SK-N-SH (cell line): ENCODE results near the gene SLC19A3. TPM values are rescaled to one million over a fixed set of nuclear protein-coding genes. Genes with fewer than 3 reads are reported as not detected.
"Not testable (repeated sequence)": the region's sequence is repeated elsewhere in the genome, so short reads cannot be mapped to it uniquely, and the experiment has no call there.

Source experiments
- CTCF ChIA-PET: fragments of 300-600, 350-600 bp; formaldehyde crosslinking; extraction: SDS; loops from one replicate; lab custom pipeline; 2021; lab: Yijun Ruan, JAX
- POLR2A ChIA-PET: fragments of 350-600 bp; sonication (Branson Sonifier 250); formaldehyde crosslinking; extraction: SDS; loops from one replicate; lab custom pipeline; 2020; ENCODE audit warnings: antibody characterized with exemption, inconsistent platforms; lab: Yijun Ruan, JAX
- DNase-seq: peaks from one replicate; pipeline ENCODE4 v3.0.0; 2012
- H2AFZ ChIP-seq: fragments of 200-600 bp; sonication (generic); 2 replicates; pipeline ENCODE4 v1.8.1; 2016; ENCODE audit warnings: antibody characterized with exemption, mild to moderate bottlenecking, low read depth
- H3F3A ChIP-seq: fragments of 200-600 bp; sonication (generic); replicated peaks from 2 replicates; pipeline ENCODE3; 2016; ENCODE audit warnings: antibody characterized with exemption, mild to moderate bottlenecking; ENCODE audit not compliant: insufficient read depth
- H3K27ac ChIP-seq, 2 experiments: fragments of 200-500 bp in 1 of 2; fragments of 200-600 bp in 1 of 2; sonication (Bioruptor generic) in 1 of 2; sonication (generic), shearing (Covaris generic) in 1 of 2; 2 replicates each; pipeline versions ENCODE4 v1.5.1 to v1.6.1; 2014 to 2016; ENCODE audit warnings: low read depth in 2 of 2, inconsistent platforms in 1 of 2, low read length in 1 of 2, mild to moderate bottlenecking in 1 of 2, mixed read lengths in 1 of 2
- H3K27me3 ChIP-seq: fragments of 200-600 bp; sonication (generic), shearing (Covaris generic); 2 replicates; pipeline ENCODE4 v1.6.1; 2016; ENCODE audit warnings: mixed run types; ENCODE audit not compliant: insufficient read depth
- H3K36me3 ChIP-seq, 2 experiments: fragments of 200-500 bp in 1 of 2; fragments of 200-600 bp in 1 of 2; sonication (Bioruptor generic) in 1 of 2; sonication (generic) in 1 of 2; replicated peaks in 1 of 2; 2 replicates each; pipeline versions ENCODE3 to v1.5.1; 2014 to 2016; ENCODE audit warnings: low read length in 1 of 2, mild to moderate bottlenecking in 1 of 2; ENCODE audit not compliant: insufficient read depth in 2 of 2, control insufficient read depth in 1 of 2
- H3K4me1 ChIP-seq, 2 experiments: fragments of 200-500 bp in 1 of 2; fragments of 200-600 bp in 1 of 2; sonication (Bioruptor generic) in 1 of 2; sonication (generic), shearing (Covaris generic) in 1 of 2; 2 replicates each; pipeline versions ENCODE4 v1.5.1 to v1.6.1; 2014 to 2016; ENCODE audit warnings: low read depth in 1 of 2, low read length in 1 of 2, mixed run types in 1 of 2; ENCODE audit not compliant: insufficient read depth in 2 of 2, control insufficient read depth in 1 of 2
- H3K4me2 ChIP-seq: fragments of 200-600 bp; sonication (generic), shearing (Covaris generic); 2 replicates; pipeline ENCODE4 v1.6.1; 2017; ENCODE audit warnings: mixed run types
- H3K4me3 ChIP-seq, 2 experiments: fragments of 200-500 bp in 1 of 2; fragments of 200-600 bp in 1 of 2; sonication (Bioruptor generic) in 1 of 2; sonication (generic), shearing (Covaris generic) in 1 of 2; 2 replicates each; pipeline versions ENCODE4 v1.5.1 to v1.8.1; 2014 to 2016; ENCODE audit warnings: low read depth in 2 of 2, inconsistent platforms in 1 of 2, low read length in 1 of 2, mild to moderate bottlenecking in 1 of 2, mixed read lengths in 1 of 2, moderate library complexity in 1 of 2
- H3K79me2 ChIP-seq: fragments of 200-600 bp; sonication (generic); 2 replicates; pipeline ENCODE4 v1.8.1; 2017; ENCODE audit warnings: mild to moderate bottlenecking; ENCODE audit not compliant: insufficient read depth
- H3K9ac ChIP-seq: fragments of 200-600 bp; sonication (generic); 2 replicates; pipeline ENCODE4 v1.6.1; 2017; ENCODE audit warnings: mixed run types
- H3K9me2 ChIP-seq: fragments of 200-600 bp; sonication (generic); 2 replicates; pipeline ENCODE4 v1.6.1; 2017; ENCODE audit warnings: mixed run types
- H3K9me3 ChIP-seq: fragments of 200-600 bp; sonication (generic); 2 replicates; pipeline ENCODE4 v1.6.1; 2017; ENCODE audit warnings: mixed run types, mild to moderate bottlenecking, moderate library complexity
- H4K20me1 ChIP-seq: fragments of 200-600 bp; sonication (generic); 2 replicates; pipeline ENCODE4 v1.6.1; 2017; ENCODE audit warnings: mild to moderate bottlenecking, mixed run types; ENCODE audit not compliant: insufficient read depth
- CTCF ChIP-seq: fragments of 200-600 bp; sonication (generic); IDR thresholded peaks from 2 replicates; pipeline ENCODE4 v1.6.1; 2017; ENCODE audit warnings: antibody characterized with exemption, mild to moderate bottlenecking, moderate library complexity
- ELF1 ChIP-seq: IDR thresholded peaks from 2 replicates; pipeline ENCODE4 v1.4.0; 2012
- EP300 ChIP-seq, 2 experiments: IDR thresholded peaks; 2 replicates each; pipeline versions ENCODE4 v1.4.0 to v1.6.1; 2012; ENCODE audit warnings: borderline replicate concordance in 1 of 2, low read depth in 1 of 2, low read length in 1 of 2
- EZH2phosphoT487 ChIP-seq: fragments of 200-600 bp; sonication (generic); IDR thresholded peaks from 2 replicates; pipeline ENCODE4 v1.6.1; 2017; ENCODE audit warnings: low read depth, mixed run types, mild to moderate bottlenecking, antibody characterized with exemption, moderate library complexity, borderline replicate concordance
- FOSL2 ChIP-seq: IDR thresholded peaks from 2 replicates; pipeline ENCODE4 v1.4.0; 2012; ENCODE audit warnings: low read depth, mild to moderate bottlenecking, moderate library complexity, borderline replicate concordance
- FOXM1 ChIP-seq: IDR thresholded peaks from 2 replicates; pipeline ENCODE4 v1.4.0; 2012; ENCODE audit warnings: low read depth, mild to moderate bottlenecking
- GABPA ChIP-seq: IDR thresholded peaks from 2 replicates; pipeline ENCODE4 v1.4.0; 2012; ENCODE audit warnings: low read depth, mild to moderate bottlenecking
- GATA2 ChIP-seq: sonication (generic); formaldehyde crosslinking; IDR thresholded peaks from 2 replicates; pipeline ENCODE4 v1.5.0; 2020; ENCODE audit warnings: mild to moderate bottlenecking, missing genetic modification reagents
- JUND ChIP-seq: IDR thresholded peaks from 2 replicates; pipeline ENCODE4 v1.4.0; 2012
- MAX ChIP-seq: IDR thresholded peaks from 2 replicates; pipeline ENCODE4 v1.4.0; 2012; ENCODE audit warnings: low read depth
- NRF1 ChIP-seq: IDR thresholded peaks from 2 replicates; pipeline ENCODE4 v1.6.1; 2012; ENCODE audit warnings: low read depth, mild to moderate bottlenecking, low read length
- RFX5 ChIP-seq: IDR thresholded peaks from 2 replicates; pipeline ENCODE4 v1.6.1; 2012; ENCODE audit warnings: mild to moderate bottlenecking, improper control_type of control experiment, low read length
- RXRA ChIP-seq: IDR thresholded peaks from 2 replicates; pipeline ENCODE4 v1.4.0; 2012; ENCODE audit warnings: low read depth, mild to moderate bottlenecking, borderline replicate concordance
- SMC3 ChIP-seq: IDR thresholded peaks from 2 replicates; pipeline ENCODE4 v1.6.1; 2012; ENCODE audit warnings: low read depth, low read length, improper control_type of control experiment
- TAF1 ChIP-seq: IDR thresholded peaks from 2 replicates; pipeline ENCODE4 v1.6.1; 2012; ENCODE audit warnings: low read depth, mild to moderate bottlenecking, low read length, moderate library complexity, borderline replicate concordance
- WGBS: methylation state at CpG from one replicate; pipeline ENCODE4 v1.1.6; 2017; ENCODE audit warnings: low lambda C conversion rate; 5-methylcytosine and 5-hydroxymethylcytosine counted together
- polyA plus RNA-seq, 3 experiments: library from polyadenylated mRNA; depleted of rRNA; stranded (reverse); fragments of >200 nt; gene quantifications; 2 replicates each; pipeline ENCODE4 v1.2.3, GENCODE V29; 2012

SLC19A3 gene
- polyA plus RNA-seq, 1 of the 3 experiments (the other 2 are of a cell fraction): 0.02 TPM

- H2AFZ ChIP-seq: no peak overlapping the region
- ChIA-PET CTCF (interaction anchor here (1.6 kb wide), 1 partner anchor 16 kb away, joined by 4 read pairs; no protein-coding TSS in a partner anchor), POLR2A (no interaction called here)
- H3K27ac ChIP-seq: no peak overlapping the region
- WGBS: 44% methylated on average over 5 of the region's 5 CpGs
- H4K20me1 ChIP-seq: no peaks in the 10 kb centered on the region
- no peaks in the 10 kb centered on the region for H3K79me2 ChIP-seq
- H3K9ac ChIP-seq: no peak overlapping the region
- H3K27me3 ChIP-seq: no peaks in the 10 kb centered on the region; the same call in 1 of the 2 replicates
- no peak for DNase-seq
- H3K36me3 ChIP-seq: no peaks in the 10 kb centered on the region
- no peak for TF ChIP-seq GABPA
- no peak for TF ChIP-seq ELF1
- TF ChIP-seq RFX5: no peak
- TF ChIP-seq TAF1: no peak
- TF ChIP-seq EZH2phosphoT487: no peak
- TF ChIP-seq NRF1: no peak
- no peak for TF ChIP-seq RXRA
- no peak for TF ChIP-seq FOXM1
- no peak for TF ChIP-seq SMC3
- TF ChIP-seq JUND: no peak
- TF ChIP-seq FOSL2: no peak
- TF ChIP-seq EP300 (IDR thresholded peaks at IDR 0.05; ENCODE audit: borderline replicate concordance in 1 of 2, low read depth in 1 of 2, low read length in 1 of 2): no peak
- no peak for TF ChIP-seq CTCF
- no peak for TF ChIP-seq MAX
- no peak for TF ChIP-seq GATA2 (CRISPR knock-in tag)
- TF ChIP-seq, all 33 proteins: peak for 0
- Histone ChIP-seq H3K4me1 (no peaks in the 10 kb centered on the region), H3K4me2 (no peak overlapping the region), H3K9me3 (no peaks in the 10 kb centered on the region), H3K4me3 (no peak overlapping the region), H3F3A (no peaks in the 10 kb centered on the region), H3K9me2 (no peaks in the 10 kb centered on the region)
These were observed 43.3 kb downstream of the SLC19A3 start for GRCh38 chr2:227674485-227674884.

- H2AFZ ChIP-seq, H3F3A ChIP-seq, H3K4me1 ChIP-seq, H4K20me1 ChIP-seq, POLR2A ChIA-PET, H3K4me3 ChIP-seq, H3K79me2 ChIP-seq, H3K4me2 ChIP-seq, DNase-seq, H3K9me2 ChIP-seq, H3K27ac ChIP-seq, H3K36me3 ChIP-seq, H3K9ac ChIP-seq, H3K9me3 ChIP-seq, H3K27me3 ChIP-seq: not testable (repeated sequence)
- WGBS: 31% methylated on average over 5 of the region's 5 CpGs
- CTCF ChIA-PET: interaction anchor here (1.6 to 1.8 kb wide), 2 partner anchors 15 to 16 kb away, joined by 4 read pairs; no protein-coding TSS in a partner anchor
These were observed 44.2 kb downstream of the SLC19A3 start for GRCh38 chr2:227673620-227674019.
